Cerebellar nuclear complex (tissue), 1 donor: ENCODE results near the gene LGALS4.
"Not testable (repeated sequence)": the region's sequence is repeated elsewhere in the genome, so short reads cannot be mapped to it uniquely, and the experiment has no call there.

ENCODE experiments used
- DNase-seq, 2 experiments: peaks; one replicate each; lab custom pipeline; 2025; lab: John Stamatoyannopoulos, UW

The LGALS4 gene

DNA sequence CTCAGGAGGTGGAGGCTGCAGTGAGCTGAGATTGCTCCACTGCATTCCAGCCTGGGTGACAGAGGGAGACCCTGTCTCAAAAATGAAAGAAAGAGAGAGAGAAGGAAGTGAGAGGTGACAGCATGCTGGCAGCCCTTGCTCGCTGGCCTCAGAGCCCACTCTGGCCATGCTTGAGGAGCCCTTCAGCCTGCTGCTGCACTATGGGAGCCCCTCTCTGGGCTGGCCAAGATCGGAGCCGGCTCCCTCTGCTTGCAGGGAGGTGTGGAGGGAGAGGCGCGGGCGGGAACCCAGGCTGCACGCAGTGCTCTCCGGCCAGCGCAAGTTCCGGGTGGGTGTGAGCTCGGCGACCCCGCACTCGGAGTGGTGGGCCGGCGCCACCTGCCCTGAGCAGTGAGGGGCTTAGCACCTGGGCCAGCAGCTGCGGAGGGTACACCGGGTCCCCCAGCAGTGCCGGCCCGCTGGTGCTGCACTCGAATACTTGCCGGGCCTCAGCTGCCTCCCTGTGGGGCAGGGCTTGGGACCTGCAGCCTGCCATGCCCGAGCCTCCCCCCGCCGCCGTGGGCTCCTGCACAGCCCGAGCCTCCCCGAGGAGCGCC, 8.6 kb upstream of the LGALS4 start:
- DNase-seq: not testable (repeated sequence)

DNA sequence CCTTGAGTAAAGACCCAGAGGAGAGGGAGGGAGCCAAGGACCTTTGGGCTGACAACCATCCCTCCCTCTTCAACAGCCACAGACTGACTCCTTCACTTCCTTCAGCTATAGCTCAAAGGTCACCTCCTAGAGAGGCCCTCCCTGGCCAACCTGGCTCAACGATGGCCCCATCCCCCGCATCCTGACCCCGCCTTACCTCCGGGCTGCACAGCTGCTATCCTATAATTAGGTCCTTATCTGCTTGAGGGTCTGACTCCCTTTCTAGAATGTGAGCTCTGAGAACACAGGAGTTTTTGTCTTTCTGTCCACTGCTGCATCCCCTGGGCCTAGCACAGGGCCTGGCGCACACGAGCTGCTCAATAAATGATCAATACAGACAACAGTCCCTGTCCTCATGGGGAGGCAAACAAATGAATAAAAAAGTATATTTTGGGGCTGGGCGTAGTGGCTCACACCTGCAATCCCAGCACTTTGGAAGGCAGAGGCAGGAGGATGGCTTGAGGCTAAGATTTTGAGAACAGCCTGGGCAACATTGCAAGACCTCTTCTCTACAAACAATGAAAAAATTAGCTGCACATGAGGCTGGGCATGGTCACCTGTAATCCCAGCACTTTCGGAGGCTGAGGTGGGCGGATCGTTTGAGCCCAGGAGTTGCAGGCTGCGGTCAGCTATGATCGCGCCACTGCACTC, 6.6 kb upstream of the LGALS4 start:
- no peak for DNase-seq

- DNase-seq: no peak
Observed at GRCh38 chr19:38817081-38817480, 4.3 kb upstream of the LGALS4 start.

GRCh38 chr19:38816131-38816750, 3.5 kb upstream of the LGALS4 start:
- no peak for DNase-seq

- DNase-seq: no peak
Observed at GRCh38 chr19:38815059-38816001, 2.6 kb upstream of the LGALS4 start.

GRCh38 chr19:38813932-38814331, 1.2 kb upstream of the LGALS4 start:
- DNase-seq: not testable (repeated sequence)

DNA sequence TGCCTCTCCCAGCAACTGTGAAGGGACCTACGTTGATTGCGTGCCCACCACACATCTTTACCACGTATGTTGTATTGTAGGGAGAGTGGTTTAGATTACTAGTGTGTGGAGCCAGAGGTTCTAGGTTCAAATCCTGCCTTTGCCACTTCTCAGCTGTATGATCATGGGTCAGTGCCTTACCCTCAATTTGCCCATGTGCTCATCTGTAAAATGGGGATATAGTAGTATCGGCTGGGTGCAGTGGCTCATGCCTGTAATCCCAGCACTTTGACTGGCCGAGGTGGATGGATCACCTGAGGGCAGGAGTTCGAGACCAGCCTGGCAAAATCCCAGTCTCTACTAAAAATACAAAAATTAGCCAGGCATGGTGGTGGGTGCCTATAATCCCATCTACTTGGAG, 578 bp upstream of the LGALS4 start:
- no peak for DNase-seq

DNA sequence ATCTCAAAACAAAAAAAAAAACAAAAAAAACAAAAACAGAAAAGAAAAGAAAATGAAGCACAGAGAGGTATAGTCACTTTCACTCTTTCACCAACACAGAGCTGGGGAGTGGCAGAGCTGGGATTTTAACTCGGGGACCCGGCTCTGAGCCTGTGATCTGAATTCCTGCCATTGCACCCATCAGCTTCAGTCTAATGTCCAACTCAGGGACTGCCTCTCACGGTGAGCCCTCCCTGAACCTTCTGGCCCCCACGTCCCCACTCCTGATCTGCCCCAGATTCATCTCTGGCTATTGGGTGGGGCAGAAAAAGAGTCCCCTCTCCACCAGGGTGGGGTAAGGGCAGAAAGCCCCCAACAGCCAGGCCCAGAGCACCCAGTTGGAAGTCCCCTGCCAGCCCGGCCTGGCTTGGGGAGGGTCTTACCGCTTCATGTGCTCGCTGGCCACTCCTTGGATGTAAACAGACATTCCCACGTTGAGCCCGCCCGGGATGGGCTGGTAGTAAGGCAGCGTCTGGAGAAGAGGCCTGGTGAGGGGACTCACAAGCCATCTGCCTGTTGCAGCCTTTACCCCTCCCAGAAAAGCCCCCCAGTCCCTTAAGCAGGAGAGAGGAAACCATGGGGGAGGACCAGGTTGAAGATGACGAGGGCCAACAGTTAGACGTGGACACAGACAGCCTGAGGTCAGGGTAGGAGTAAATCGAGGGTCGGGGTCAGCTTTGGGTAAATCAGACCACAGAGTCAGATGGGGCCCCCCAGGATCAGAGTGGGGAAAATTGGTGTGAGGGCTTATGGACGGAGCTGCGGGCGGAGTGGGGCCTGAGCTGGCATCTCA, 520 bp downstream of the LGALS4 start:
- DNase-seq: no peak

DNA sequence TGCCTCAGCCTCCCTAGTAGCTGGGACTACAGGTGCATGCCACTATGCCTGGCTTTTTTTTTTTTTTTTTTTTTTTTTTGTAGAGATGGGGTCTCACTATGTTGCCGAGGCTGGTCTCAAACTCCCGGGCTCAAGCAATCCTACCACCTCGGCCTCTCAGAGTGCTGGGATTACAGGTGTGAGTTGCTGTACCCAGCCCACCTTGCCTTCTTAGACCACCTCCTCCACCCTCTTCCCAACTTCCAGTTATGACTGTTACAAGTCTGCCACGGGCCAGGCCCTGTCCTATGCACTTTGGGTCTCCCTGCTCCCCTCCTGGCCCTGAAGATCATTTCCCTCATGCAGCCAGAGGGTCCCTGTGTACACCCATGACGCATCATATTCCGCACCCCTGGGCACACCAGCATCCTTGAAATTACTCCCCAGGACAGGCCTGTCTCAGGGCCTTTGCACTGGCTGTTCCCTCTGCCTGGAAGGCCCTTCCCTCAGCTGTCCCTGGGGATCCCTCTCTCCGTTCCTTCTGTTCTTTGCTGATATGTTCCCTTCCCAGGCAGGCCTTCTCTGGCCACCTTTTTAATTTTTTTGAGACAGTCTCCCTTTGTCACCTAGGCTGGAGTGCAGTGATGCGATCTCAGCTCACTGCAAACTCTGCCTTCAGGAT, 3.0 kb downstream of the LGALS4 start:
- no peak for DNase-seq

- no peak for DNase-seq
Observed at GRCh38 chr19:38808741-38809140, 4.0 kb downstream of the LGALS4 start.

DNA sequence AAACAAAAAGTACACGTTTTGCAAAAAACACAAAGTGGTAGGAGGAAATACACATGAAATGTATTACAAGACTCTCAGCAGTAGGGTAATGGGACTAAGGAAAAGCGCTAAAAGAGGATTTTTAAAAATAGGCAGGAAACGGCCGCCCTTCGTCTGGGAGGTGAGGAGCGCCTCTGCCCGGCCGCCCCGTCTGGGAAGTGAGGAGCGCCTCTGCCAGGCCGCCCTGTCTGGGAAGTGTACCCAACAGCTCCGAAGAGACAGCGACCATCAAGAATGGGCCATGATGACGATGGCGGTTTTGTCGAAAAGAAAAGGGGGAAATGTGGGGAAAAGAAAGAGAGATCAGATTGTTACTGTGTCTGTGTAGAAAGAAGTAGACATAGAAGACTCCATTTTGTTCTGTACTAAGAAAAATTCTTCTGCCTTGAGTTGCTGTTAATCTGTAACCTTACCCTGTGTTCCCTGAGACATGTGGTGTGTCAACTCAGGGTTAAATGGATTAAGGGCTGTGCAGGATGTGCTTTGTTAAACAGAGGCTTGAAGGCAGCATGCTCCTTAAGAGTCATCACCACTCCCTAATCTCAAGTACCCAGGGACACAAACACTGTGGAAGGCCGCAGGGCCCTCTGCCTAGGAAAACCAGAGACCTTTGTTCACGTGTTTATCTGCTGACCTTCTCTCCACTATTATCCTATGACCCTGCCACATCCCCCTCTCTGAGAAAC, 5.2 kb downstream of the LGALS4 start:
- not testable (repeated sequence) for DNase-seq

GRCh38 chr19:38806371-38806770, 6.4 kb downstream of the LGALS4 start:
- no peak for DNase-seq

DNA sequence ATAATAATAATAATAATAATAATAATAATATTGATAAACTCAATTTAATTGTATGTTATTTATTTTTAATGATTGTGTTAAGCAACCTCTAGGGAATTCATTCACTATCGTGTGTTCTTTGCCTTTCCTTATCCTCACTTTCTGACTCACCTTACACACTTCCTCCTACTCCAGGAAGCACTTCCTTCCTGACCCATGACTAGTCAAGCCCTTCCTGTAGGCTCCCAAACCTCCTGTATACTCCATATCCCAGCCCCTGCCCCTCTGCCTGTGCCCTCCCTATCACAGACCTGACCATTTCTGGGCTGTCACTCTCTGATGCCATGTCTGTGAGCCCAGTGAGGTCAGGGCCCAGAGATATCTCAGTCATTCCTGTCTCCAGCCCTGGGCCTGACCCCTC, 7.6 kb downstream of the LGALS4 start:
- no peak for DNase-seq

DNA sequence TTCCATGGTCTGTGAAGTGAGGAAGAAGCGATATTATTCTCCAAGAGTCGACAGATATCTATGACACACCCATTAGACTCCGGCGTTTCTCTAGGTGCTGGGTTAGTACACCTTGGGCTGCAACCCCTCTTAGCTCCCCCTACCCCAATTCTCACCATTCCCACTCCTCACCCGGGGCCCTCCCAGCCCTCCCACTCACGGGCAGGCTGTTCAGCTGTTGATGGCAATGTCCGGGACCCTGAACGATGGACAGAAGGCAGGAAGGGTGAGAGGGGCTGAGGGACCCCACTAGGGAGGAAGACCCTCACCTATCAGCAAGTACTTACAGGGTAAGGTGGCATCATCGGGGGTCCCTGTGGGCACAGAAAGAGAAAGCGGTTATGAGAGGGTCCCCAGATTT, 9.2 kb downstream of the LGALS4 start:
- DNase-seq: no peak

DNA sequence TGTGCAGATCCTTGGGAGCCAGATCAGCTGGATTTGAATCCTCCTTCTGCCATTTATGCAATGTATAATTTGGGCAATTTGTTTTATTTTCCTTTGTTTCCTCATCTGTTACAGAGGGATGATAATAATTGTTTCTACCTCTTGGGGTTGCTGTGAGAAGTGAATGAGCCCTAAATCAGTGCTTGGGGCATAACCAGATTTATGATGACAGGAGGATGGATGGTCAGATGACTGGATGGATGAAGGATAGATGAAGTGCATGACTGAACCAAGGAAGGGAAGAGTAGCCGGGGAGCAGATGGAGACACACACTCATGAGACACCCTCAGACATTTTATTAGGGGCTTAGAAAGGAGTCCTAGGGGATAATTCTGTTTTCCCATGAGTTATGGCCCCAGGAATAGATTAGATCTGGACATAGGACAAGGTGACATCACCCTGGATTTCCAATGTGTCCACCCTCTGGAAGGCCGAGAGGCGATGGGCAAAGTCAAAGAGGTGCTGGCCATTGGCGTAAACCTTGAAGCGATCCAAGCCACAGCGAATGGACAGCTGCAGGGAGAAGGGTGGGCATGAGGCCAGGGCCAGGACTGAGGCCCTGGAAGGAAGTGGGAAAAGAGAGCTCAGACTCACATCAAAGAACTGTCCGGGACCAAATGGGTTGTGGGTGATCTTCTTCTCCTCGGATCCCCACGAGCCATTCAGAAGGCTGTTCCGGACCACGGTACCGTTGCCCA, 11.2 kb downstream of the LGALS4 start:
- DNase-seq: no peak

GRCh38 chr19:38800577-38801347, 12.0 kb downstream of the LGALS4 start:
- no peak for DNase-seq

DNA sequence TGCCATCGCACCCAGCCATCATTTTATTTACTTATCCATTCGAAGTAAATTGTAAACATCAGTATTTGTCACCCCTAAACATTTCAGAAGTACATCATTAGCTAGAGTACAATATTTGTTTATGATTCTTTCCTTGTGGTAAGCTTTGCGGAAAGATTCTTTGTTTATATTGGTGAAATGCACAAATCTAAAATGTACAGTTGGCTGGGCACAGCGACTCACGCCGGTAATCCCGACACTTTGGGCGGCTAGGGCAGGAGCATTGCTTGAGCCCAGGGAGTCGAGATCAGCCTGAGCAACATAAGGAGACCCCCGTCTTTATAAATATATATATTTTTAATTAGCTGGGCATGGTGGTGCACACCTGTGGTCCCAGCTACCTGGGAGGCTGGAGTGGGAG, 13.6 kb downstream of the LGALS4 start:
- DNase-seq: no peak

- not testable (repeated sequence) for DNase-seq
Observed at GRCh38 chr19:38797781-38798180, 15.0 kb downstream of the LGALS4 start.

DNA sequence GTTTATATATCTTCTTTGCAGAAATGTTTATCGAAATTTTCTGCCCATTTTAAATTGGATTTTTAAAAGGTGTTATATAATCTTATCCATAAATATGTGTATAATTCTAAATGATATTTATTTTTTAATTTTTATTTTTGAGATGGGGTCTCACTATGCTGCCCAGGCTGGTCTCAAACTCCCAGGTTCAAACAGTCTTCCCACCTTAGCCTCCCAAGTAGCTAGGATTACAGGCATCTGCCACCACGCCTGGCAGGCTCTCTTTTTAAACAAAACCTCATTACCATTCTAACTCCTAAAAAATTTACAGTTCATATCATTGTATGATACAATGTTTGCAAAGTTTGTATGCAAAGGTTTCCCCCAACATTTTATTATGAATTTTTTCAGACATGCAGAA, 16.6 kb downstream of the LGALS4 start:
- no peak for DNase-seq
